Peyer's patch (tissue), 4 donors: Measurements from ENCODE around the gene LIX1. TPM values are rescaled to one million over a fixed set of nuclear protein-coding genes. Genes with fewer than 3 reads are reported as not detected.

ENCODE experiments used
- DNase-seq, 3 donors: peaks; one replicate each; pipeline ENCODE4 v3.0.0-alpha.2; 2017 to 2019
- H3K27ac ChIP-seq, 4 donors: fragments of 200-600 bp; sonication (generic); one replicate each; pipeline ENCODE4 v1.5.1; 2016 to 2019
- H3K27me3 ChIP-seq, 2 donors: fragments of 200-600 bp; sonication (generic); one replicate each; pipeline ENCODE4 v1.5.1; 2019
- H3K36me3 ChIP-seq, 3 donors: fragments of 200-600 bp; sonication (generic); one replicate each; pipeline ENCODE4 v1.5.1; 2016 to 2019
- H3K4me1 ChIP-seq, 4 donors: fragments of 200-600 bp; sonication (generic); one replicate each; pipeline ENCODE4 v1.5.1; 2016 to 2019
- H3K4me3 ChIP-seq, 4 donors: fragments of 200-600 bp; sonication (generic); 1 replicate in 3 of 4; 2 replicates in 1 of 4; pipeline ENCODE4 v1.5.1; 2016 to 2019; ENCODE audit warnings: mild to moderate bottlenecking in 1 of 4
- H3K9me3 ChIP-seq, 4 donors: fragments of 200-600 bp; sonication (generic); one replicate each; pipeline ENCODE4 v1.5.1; 2016 to 2019; ENCODE audit warnings: mild to moderate bottlenecking in 1 of 4
- CTCF ChIP-seq, 6 experiments: fragments of 450-650 bp in 4 of 6; fragments of 200-600 bp in 2 of 6; sonication (generic) in 1 of 6; IDR thresholded peaks; one replicate each; pipeline ENCODE4 v1.5.1; 2017 to 2019; ENCODE audit warnings: antibody characterized with exemption in 6 of 6, mild to moderate bottlenecking in 3 of 6, moderate library complexity in 1 of 6
- POLR2A ChIP-seq, 2 donors: fragments of 450-650 bp; IDR thresholded peaks; one replicate each; pipeline ENCODE4 v1.5.1; 2017; ENCODE audit warnings: antibody characterized with exemption in 2 of 2, mild to moderate bottlenecking in 2 of 2, moderate library complexity in 2 of 2
- total RNA-seq, 4 donors: library from RNA; depleted of rRNA; stranded (reverse); fragments of >200 nt; gene quantifications; one replicate each; pipeline ENCODE4 v1.1.0, GENCODE V29; 2016

The LIX1 gene
- total RNA-seq, 4 donors from 2014 or later = 0.13 TPM; not detected in 3

DNA sequence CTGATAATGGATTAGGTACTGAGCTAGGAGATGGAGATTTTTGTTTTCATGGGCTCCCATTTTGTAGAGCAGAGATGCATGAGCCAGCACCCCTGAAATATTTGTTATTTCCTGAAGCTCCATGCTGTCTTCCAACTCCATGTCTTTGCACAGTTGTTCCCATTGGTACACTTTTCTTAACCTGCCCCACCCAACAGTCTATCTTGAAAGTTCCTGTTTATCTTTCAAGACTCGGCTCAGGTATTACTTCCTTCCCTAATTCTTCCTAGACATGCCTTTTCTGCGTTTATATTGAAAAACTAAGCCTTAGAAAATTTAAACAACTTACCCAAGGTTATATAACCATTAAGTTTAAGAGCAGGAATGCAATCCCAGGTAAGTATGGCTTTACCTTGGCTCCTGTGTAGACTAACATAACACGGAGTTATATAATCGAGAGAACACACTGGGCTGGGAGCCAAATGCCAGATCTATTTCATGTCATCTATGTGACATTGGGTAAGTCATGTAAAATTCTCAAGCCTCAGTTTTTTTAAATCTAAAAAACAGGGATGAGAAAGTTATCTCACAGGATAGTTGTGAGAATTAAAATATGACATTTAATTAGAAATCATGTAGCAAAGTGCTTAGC is 67.4 kb downstream of the LIX1 start:
- H3K27me3 ChIP-seq = no peaks in the 10 kb centered on the region
- H3K27ac ChIP-seq = no peak overlapping the region
- no peaks in the 10 kb centered on the region for H3K4me1 ChIP-seq
- no peak for DNase-seq
- no peaks in the 10 kb centered on the region for H3K36me3 ChIP-seq
- H3K9me3 ChIP-seq = no peaks in the 10 kb centered on the region
- TF ChIP-seq CTCF (IDR thresholded peaks at IDR 0.05) (no peak), POLR2A (IDR thresholded peaks at IDR 0.05) (no peak)
- no peak overlapping the region for H3K4me3 ChIP-seq

DNA sequence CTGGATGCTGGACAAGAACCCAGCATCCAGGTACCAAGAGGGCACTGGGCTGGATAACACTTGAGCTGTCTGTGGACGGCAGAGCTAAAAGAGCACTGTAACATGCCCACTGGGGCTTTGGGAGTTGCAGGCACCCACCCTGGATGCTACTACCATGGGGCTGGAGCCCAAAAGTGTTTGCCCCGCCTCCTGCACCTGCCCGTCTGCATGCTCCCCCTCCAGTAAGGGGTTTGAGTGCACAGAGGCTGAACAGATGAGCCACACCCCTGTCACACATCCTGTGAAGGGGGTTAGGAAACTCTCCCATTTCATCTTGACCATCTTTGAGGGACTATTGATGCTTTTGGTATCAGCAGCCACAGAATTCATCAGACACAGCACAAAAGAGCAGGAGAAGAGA is 69.0 kb downstream of the LIX1 start:
- Histone ChIP-seq H3K4me3 (no peak overlapping the region), H3K27me3 (no peaks in the 10 kb centered on the region), H3K27ac (no peak overlapping the region), H3K9me3 (no peaks in the 10 kb centered on the region), H3K4me1 (no peaks in the 10 kb centered on the region), H3K36me3 (no peaks in the 10 kb centered on the region)
- no peak for TF ChIP-seq CTCF (IDR thresholded peaks at IDR 0.05)
- TF ChIP-seq POLR2A (IDR thresholded peaks at IDR 0.05) = no peak
- no peak for DNase-seq

DNA sequence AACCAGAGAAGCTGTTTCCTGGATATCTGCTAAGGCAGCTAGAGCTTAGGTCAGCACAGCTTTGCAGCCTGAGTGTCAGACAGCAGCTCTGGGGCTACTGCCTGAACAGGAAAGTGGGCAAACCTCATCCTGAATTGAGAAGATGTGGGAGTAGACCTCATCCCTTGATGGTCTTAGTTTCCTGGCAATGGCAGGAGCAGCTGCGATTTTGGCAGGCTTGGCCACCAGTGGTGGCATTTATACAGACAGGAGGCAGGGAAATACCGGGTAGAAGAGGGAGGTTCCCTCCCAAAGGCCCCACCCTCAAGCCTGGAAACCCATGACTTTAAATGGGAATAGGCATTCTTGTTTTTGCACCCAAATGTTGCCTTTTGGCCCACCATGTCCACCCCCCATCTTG is 69.7 kb downstream of the LIX1 start:
- DNase-seq = no peak
- no peak overlapping the region for H3K4me3 ChIP-seq
- no peaks in the 10 kb centered on the region for H3K4me1 ChIP-seq
- no peaks in the 10 kb centered on the region for H3K36me3 ChIP-seq
- no peak overlapping the region for H3K27ac ChIP-seq
- H3K27me3 ChIP-seq = no peaks in the 10 kb centered on the region
- TF ChIP-seq POLR2A (IDR thresholded peaks at IDR 0.05) = no peak
- TF ChIP-seq CTCF (IDR thresholded peaks at IDR 0.05) = no peak
- no peaks in the 10 kb centered on the region for H3K9me3 ChIP-seq

GRCh38 chr5:97071993-97072392 is 70.4 kb downstream of the LIX1 start:
- no peak overlapping the region for H3K4me3 ChIP-seq
- DNase-seq = no peak
- H3K36me3 ChIP-seq = no peaks in the 10 kb centered on the region
- no peaks in the 10 kb centered on the region for H3K27me3 ChIP-seq
- no peak overlapping the region for H3K27ac ChIP-seq
- no peaks in the 10 kb centered on the region for H3K9me3 ChIP-seq
- no peak for TF ChIP-seq CTCF (IDR thresholded peaks at IDR 0.05)
- TF ChIP-seq POLR2A (IDR thresholded peaks at IDR 0.05) = no peak
- no peaks in the 10 kb centered on the region for H3K4me1 ChIP-seq

DNA sequence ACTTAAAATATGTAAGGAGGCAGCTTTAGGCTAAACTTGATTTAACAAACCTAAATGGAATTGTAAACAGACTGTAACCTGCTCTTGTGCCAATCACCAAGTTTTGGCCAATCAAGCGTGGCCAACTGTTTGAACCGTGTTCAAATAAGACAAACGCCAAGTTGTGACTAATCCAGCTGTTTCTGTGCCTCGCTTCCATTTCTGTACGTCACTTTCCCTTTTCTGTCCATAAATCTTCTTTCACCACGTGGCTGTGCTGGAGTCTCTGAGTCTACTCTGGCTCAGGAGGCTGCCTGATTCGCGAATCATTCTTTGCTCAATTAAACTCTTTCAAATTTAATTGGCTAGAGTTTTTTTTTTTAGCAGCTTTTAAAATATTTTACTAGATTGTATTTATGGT is 71.3 kb downstream of the LIX1 start:
- Histone ChIP-seq H3K27ac (peak overlapping the region in 1 of 4 donors; percentile 9), H3K9me3 (no peaks in the 10 kb centered on the region), H3K36me3 (no peaks in the 10 kb centered on the region), H3K4me1 (no peaks in the 10 kb centered on the region), H3K4me3 (no peak overlapping the region), H3K27me3 (no peaks in the 10 kb centered on the region)
- no peak for DNase-seq
- no peak for TF ChIP-seq CTCF (IDR thresholded peaks at IDR 0.05)
- no peak for TF ChIP-seq POLR2A (IDR thresholded peaks at IDR 0.05)

DNA sequence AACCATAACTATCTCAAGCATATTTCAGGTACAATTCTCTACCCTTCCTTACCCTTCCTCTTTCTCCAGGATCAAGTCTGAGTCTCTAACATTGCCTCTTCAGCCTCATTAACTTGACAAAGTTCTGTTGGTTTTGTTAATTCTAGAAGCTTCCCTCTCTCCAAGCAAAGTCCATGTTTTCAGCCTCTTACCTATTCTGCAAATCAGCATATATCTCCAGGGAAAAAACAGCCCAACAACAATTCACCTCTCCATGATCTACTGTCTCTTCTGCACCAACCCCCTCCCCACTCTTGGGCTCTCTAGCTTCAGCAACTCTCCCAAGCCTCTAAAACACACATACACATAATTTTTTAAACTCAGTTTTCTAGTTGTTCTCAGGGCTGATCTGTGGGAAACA is 72.2 kb downstream of the LIX1 start:
- peak overlapping the region in 1 of 4 donors; percentile 9 for H3K27ac ChIP-seq
- no peaks in the 10 kb centered on the region for H3K4me1 ChIP-seq
- TF ChIP-seq POLR2A (IDR thresholded peaks at IDR 0.05) (no peak), CTCF (IDR thresholded peaks at IDR 0.05) (no peak)
- no peaks in the 10 kb centered on the region for H3K36me3 ChIP-seq
- no peak overlapping the region for H3K4me3 ChIP-seq
- DNase-seq = no peak
- H3K27me3 ChIP-seq = no peaks in the 10 kb centered on the region
- H3K9me3 ChIP-seq = no peaks in the 10 kb centered on the region
